NCI-H526 treated with DMSO at 0.1 percent for 48 hours (cell line): ENCODE data around the gene ILK.

Experiments used
- DNase-seq: peaks from one replicate; lab custom pipeline; 2025; lab: John Stamatoyannopoulos, UW

The ILK gene

GRCh38 chr11:6637871-6638270 is 34.3 kb downstream of the ILK start:
- no peak for DNase-seq

GRCh38 chr11:6638429-6638828 is 34.9 kb downstream of the ILK start:
- no peak for DNase-seq

GRCh38 chr11:6640036-6640984 is 36.7 kb downstream of the ILK start:
- DNase-seq = no peak

- DNase-seq = no peak
Observed at GRCh38 chr11:6640985-6641701, 37.6 kb downstream of the ILK start.

- DNase-seq = no peak
Observed at GRCh38 chr11:6642957-6643356, 39.4 kb downstream of the ILK start.

GRCh38 chr11:6646071-6646470 is 42.5 kb downstream of the ILK start:
- DNase-seq = no peak

- DNase-seq = no peak
Observed at GRCh38 chr11:6646576-6646917, 43.0 kb downstream of the ILK start.

GRCh38 chr11:6646918-6647679 is 43.5 kb downstream of the ILK start:
- DNase-seq = no peak

GRCh38 chr11:6647836-6648235 is 44.3 kb downstream of the ILK start:
- no peak for DNase-seq

GRCh38 chr11:6648501-6648900 is 44.9 kb downstream of the ILK start:
- no peak for DNase-seq

- no peak for DNase-seq
Observed at GRCh38 chr11:6650104-6650503, 46.5 kb downstream of the ILK start.

GRCh38 chr11:6650980-6651379 is 47.4 kb downstream of the ILK start:
- no peak for DNase-seq

- DNase-seq = no peak
Observed at GRCh38 chr11:6652182-6652581, 48.6 kb downstream of the ILK start.

- no peak for DNase-seq
Observed at GRCh38 chr11:6653097-6653496, 49.5 kb downstream of the ILK start.

- DNase-seq = no peak
Observed at GRCh38 chr11:6653656-6654055, 50.1 kb downstream of the ILK start.

- DNase-seq = no peak
Observed at GRCh38 chr11:6654281-6655019, 50.9 kb downstream of the ILK start.

GRCh38 chr11:6655020-6655789 is 51.6 kb downstream of the ILK start:
- DNase-seq = no peak

- DNase-seq = no peak
Observed at GRCh38 chr11:6655790-6656583, 52.4 kb downstream of the ILK start, which contains the start of gene DCHS1. Gene DCHS1 (minus strand): TSS chr11:6655809. CDS start chr11:6641613, 14,196 bp downstream.

GRCh38 chr11:6656584-6656915 is 53.0 kb downstream of the ILK start:
- DNase-seq = no peak

- DNase-seq = no peak
Observed at GRCh38 chr11:6656936-6657335, 53.4 kb downstream of the ILK start.
